ENCODE data around the gene ETNK1.

The ETNK1 gene

DNA sequence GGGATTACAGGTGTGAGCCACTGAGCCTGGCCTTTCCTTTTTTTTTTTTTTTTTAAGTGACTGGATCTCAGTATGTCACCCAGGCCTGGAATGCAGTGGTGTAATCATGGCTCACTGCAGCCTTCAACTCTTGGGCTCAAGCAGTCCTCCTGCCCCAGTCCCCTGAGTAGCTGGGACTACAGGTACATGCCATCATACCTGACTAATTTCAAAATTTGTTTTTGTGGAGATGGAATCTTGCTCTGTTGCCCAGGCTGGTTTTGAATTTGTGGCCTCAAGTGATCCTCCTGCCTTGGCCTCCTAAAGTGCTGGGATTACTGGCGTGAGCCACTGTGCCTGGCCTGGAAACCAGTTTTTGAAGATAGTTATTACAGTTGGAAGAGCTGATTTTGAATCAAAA lies 37.4 kb downstream of the ETNK1 start:
- H3K27ac ChIP-seq (replicated peaks) = no peak overlapping the region
- no peak overlapping the region for H3K4me3 ChIP-seq (replicated peaks; ENCODE audit: insufficient read depth, low read length)
- no peak for DNase-seq (ENCODE audit: low read depth in 1 of 2, low spot score in 1 of 2)
- no peak for TF ChIP-seq SPI1 (IDR thresholded peaks at IDR 0.05; ENCODE audit: borderline replicate concordance, low read depth)
- no peak for TF ChIP-seq GABPA (IDR thresholded peaks at IDR 0.05; ENCODE audit: low read depth)
- TF ChIP-seq, protein P1, sequence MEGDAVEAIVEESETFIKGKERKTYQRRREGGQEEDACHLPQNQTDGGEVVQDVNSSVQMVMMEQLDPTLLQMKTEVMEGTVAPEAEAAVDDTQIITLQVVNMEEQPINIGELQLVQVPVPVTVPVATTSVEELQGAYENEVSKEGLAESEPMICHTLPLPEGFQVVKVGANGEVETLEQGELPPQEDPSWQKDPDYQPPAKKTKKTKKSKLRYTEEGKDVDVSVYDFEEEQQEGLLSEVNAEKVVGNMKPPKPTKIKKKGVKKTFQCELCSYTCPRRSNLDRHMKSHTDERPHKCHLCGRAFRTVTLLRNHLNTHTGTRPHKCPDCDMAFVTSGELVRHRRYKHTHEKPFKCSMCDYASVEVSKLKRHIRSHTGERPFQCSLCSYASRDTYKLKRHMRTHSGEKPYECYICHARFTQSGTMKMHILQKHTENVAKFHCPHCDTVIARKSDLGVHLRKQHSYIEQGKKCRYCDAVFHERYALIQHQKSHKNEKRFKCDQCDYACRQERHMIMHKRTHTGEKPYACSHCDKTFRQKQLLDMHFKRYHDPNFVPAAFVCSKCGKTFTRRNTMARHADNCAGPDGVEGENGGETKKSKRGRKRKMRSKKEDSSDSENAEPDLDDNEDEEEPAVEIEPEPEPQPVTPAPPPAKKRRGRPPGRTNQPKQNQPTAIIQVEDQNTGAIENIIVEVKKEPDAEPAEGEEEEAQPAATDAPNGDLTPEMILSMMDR (IDR thresholded peaks at IDR 0.05; ENCODE audit: insufficient read depth, low read length) = no peak
- TF ChIP-seq POLR2AphosphoS5 (IDR thresholded peaks at IDR 0.05; ENCODE audit: low read depth) = no peak
- no peak for TF ChIP-seq REST (IDR thresholded peaks at IDR 0.05; ENCODE audit: insufficient replicate concordance, low read depth)
- H3K27me3 ChIP-seq (ENCODE audit: insufficient read depth, poor library complexity, severe bottlenecking) = no peaks in the 10 kb centered on the region

- TF ChIP-seq GABPA (IDR thresholded peaks at IDR 0.05; ENCODE audit: low read depth) (no peak), SPI1 (IDR thresholded peaks at IDR 0.05; ENCODE audit: borderline replicate concordance, low read depth) (no peak), POLR2AphosphoS5 (IDR thresholded peaks at IDR 0.05; ENCODE audit: low read depth) (no peak), REST (IDR thresholded peaks at IDR 0.05; ENCODE audit: insufficient replicate concordance, low read depth) (no peak)
- TF ChIP-seq, protein P1 (IDR thresholded peaks at IDR 0.05; ENCODE audit: insufficient read depth, low read length) = no peak
- no peak for DNase-seq (ENCODE audit: low read depth in 1 of 2, low spot score in 1 of 2)
- Histone ChIP-seq H3K4me3 (replicated peaks; ENCODE audit: insufficient read depth, low read length) (no peak overlapping the region), H3K27ac (replicated peaks) (no peak overlapping the region), H3K27me3 (ENCODE audit: insufficient read depth, poor library complexity, severe bottlenecking) (no peaks in the 10 kb centered on the region)
Observed at GRCh38 chr12:22665476-22665875, 40.5 kb downstream of the ETNK1 start.

DNA sequence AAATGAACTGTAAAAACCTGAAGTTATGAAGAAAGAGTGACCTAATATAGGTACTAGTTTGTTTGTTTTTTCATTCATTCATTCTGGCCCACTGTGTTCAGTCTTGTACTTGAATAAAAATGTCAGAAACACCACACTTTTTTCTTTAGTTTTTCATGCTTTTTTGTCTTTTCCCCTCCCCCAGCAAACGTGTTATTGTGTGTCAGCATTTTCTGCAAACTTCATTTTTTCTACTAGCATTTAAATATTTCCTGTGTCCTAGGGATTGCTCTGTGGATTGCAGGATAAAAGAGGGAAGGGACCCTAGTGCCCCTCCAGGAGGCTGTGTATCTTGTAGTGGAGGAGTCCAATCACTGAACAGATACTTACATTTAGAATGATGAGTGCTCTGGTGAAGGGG lies 42.2 kb downstream of the ETNK1 start:
- Histone ChIP-seq H3K27me3 (ENCODE audit: insufficient read depth, poor library complexity, severe bottlenecking) (no peaks in the 10 kb centered on the region), H3K4me3 (replicated peaks; ENCODE audit: insufficient read depth, low read length) (no peak overlapping the region), H3K27ac (replicated peaks) (no peak overlapping the region)
- no peak for DNase-seq (ENCODE audit: low read depth in 1 of 2, low spot score in 1 of 2)
- TF ChIP-seq, protein P1 (IDR thresholded peaks at IDR 0.05; ENCODE audit: insufficient read depth, low read length) = no peak
- TF ChIP-seq REST (IDR thresholded peaks at IDR 0.05; ENCODE audit: insufficient replicate concordance, low read depth) (no peak), SPI1 (IDR thresholded peaks at IDR 0.05; ENCODE audit: borderline replicate concordance, low read depth) (no peak), GABPA (IDR thresholded peaks at IDR 0.05; ENCODE audit: low read depth) (no peak), POLR2AphosphoS5 (IDR thresholded peaks at IDR 0.05; ENCODE audit: low read depth) (no peak)
